SU-DHL-6 (cell line): ENCODE results near the gene KLF15.

Experiments
- H2AFZ ChIP-seq: fragments of 200-600 bp; sonication (generic); 2 replicates; pipeline ENCODE4 v1.6.1; 2014; ENCODE audit warnings: low read depth, mild to moderate bottlenecking, moderate library complexity, mixed read lengths, antibody characterized with exemption, low read length; ENCODE audit not compliant: severe bottlenecking
- H3F3A ChIP-seq: fragments of 200-600 bp; shearing (Covaris generic); 2 replicates; pipeline ENCODE4 v1.6.0; 2016; ENCODE audit warnings: antibody characterized with exemption, mild to moderate bottlenecking; ENCODE audit not compliant: insufficient read depth
- H3K27ac ChIP-seq: fragments of 200-600 bp; sonication (generic); 2 replicates; pipeline ENCODE4 v1.5.1; 2016; ENCODE audit warnings: low read depth, mild to moderate bottlenecking, low read length, moderate library complexity, mixed read lengths
- H3K27me3 ChIP-seq: fragments of 200-600 bp; sonication (generic), shearing (Covaris generic); 2 replicates; pipeline ENCODE4 v1.6.0; 2014; ENCODE audit warnings: mild to moderate bottlenecking, low read length
- H3K36me3 ChIP-seq: fragments of 200-600 bp; sonication (generic); 2 replicates; pipeline ENCODE4 v1.6.1; 2014; ENCODE audit warnings: mild to moderate bottlenecking, low read length, mixed read lengths
- H3K4me2 ChIP-seq: fragments of 300-600, 200-600 bp; shearing (Covaris generic), sonication (generic); 2 replicates; pipeline ENCODE4 v1.6.0; 2014; ENCODE audit warnings: low read length, low read depth, mild to moderate bottlenecking; ENCODE audit not compliant: poor library complexity, severe bottlenecking
- H3K4me3 ChIP-seq: fragments of 200-600 bp; sonication (generic); 2 replicates; pipeline ENCODE4 v1.5.1; 2014; ENCODE audit warnings: antibody characterized with exemption, low read length, mild to moderate bottlenecking, mixed read lengths; ENCODE audit not compliant: insufficient read depth, poor library complexity, severe bottlenecking
- H3K79me2 ChIP-seq: fragments of 200-600 bp; sonication (generic); 2 replicates; pipeline ENCODE4 v1.6.1; 2014; ENCODE audit warnings: mild to moderate bottlenecking, low read length, moderate library complexity; ENCODE audit not compliant: insufficient read depth
- H3K9ac ChIP-seq: fragments of 200-600 bp; sonication (generic); 2 replicates; pipeline ENCODE4 v1.7.0; 2014; ENCODE audit warnings: mild to moderate bottlenecking, low read length
- H3K9me2 ChIP-seq: fragments of 200-600 bp; sonication (generic); replicated peaks from 2 replicates; pipeline ENCODE4 v1.6.1; 2014; ENCODE audit warnings: low read length; ENCODE audit not compliant: insufficient read depth
- H3K9me3 ChIP-seq: fragments of 200-600 bp; sonication (generic); 2 replicates; pipeline ENCODE4 v1.6.1; 2014; ENCODE audit warnings: low read length, mixed read lengths; ENCODE audit not compliant: insufficient read depth
- H4K20me1 ChIP-seq: fragments of 200-600 bp; sonication (generic); 2 replicates; pipeline ENCODE4 v1.6.1; 2014; ENCODE audit warnings: low read depth, mild to moderate bottlenecking, antibody characterized with exemption, low read length, moderate library complexity, mixed read lengths
- EZH2phosphoT487 ChIP-seq: fragments of 200-600 bp; sonication (generic), shearing (Covaris generic); conservative IDR thresholded peaks from 2 replicates; pipeline ENCODE4 v1.6.1; 2018; ENCODE audit warnings: mild to moderate bottlenecking, antibody characterized with exemption, low read length, moderate library complexity, mixed read lengths
- TF ChIP-seq, protein P1 (sequence below): fragments of 200-600 bp; sonication (generic); IDR thresholded peaks from one replicate; pipeline ENCODE4 v1.5.1; 2017; ENCODE audit warnings: antibody characterized with exemption, mild to moderate bottlenecking, low read length, moderate library complexity; ENCODE audit not compliant: insufficient read depth, poor library complexity, severe bottlenecking

The KLF15 gene

DNA sequence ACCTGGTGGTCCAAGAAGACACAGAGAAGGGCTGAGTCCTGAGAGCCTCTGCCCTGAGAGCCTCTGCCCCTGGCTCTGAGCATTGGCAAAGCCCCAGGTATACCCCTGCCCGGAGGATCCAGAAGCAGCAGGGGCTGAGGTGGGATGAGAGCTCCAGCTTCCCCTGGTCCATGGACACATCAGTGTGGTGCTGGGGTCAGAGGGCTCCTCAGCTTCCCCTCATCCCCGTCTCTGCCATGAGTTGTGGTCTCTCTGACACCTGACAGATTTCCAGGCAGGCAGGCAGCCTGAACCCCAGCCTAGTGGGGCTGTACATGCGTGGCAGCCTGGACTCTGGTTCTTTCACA is 3.5 kb upstream of the KLF15 start:
- H4K20me1 ChIP-seq, result no peaks in the 10 kb centered on the region
- no peaks in the 10 kb centered on the region for H3F3A ChIP-seq
- no peaks in the 10 kb centered on the region for H3K9me2 ChIP-seq
- no peaks in the 10 kb centered on the region for H3K27me3 ChIP-seq
- TF ChIP-seq, protein P1, sequence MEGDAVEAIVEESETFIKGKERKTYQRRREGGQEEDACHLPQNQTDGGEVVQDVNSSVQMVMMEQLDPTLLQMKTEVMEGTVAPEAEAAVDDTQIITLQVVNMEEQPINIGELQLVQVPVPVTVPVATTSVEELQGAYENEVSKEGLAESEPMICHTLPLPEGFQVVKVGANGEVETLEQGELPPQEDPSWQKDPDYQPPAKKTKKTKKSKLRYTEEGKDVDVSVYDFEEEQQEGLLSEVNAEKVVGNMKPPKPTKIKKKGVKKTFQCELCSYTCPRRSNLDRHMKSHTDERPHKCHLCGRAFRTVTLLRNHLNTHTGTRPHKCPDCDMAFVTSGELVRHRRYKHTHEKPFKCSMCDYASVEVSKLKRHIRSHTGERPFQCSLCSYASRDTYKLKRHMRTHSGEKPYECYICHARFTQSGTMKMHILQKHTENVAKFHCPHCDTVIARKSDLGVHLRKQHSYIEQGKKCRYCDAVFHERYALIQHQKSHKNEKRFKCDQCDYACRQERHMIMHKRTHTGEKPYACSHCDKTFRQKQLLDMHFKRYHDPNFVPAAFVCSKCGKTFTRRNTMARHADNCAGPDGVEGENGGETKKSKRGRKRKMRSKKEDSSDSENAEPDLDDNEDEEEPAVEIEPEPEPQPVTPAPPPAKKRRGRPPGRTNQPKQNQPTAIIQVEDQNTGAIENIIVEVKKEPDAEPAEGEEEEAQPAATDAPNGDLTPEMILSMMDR, result no peak
- TF ChIP-seq EZH2phosphoT487, result no peak
- no peak overlapping the region for H2AFZ ChIP-seq
- H3K27ac ChIP-seq, result no peak overlapping the region
- H3K4me3 ChIP-seq, result no peak overlapping the region
- no peak overlapping the region for H3K4me2 ChIP-seq
- H3K36me3 ChIP-seq, result no peaks in the 10 kb centered on the region
- no peak overlapping the region for H3K9ac ChIP-seq
- H3K79me2 ChIP-seq, result no peaks in the 10 kb centered on the region
- no peaks in the 10 kb centered on the region for H3K9me3 ChIP-seq

DNA sequence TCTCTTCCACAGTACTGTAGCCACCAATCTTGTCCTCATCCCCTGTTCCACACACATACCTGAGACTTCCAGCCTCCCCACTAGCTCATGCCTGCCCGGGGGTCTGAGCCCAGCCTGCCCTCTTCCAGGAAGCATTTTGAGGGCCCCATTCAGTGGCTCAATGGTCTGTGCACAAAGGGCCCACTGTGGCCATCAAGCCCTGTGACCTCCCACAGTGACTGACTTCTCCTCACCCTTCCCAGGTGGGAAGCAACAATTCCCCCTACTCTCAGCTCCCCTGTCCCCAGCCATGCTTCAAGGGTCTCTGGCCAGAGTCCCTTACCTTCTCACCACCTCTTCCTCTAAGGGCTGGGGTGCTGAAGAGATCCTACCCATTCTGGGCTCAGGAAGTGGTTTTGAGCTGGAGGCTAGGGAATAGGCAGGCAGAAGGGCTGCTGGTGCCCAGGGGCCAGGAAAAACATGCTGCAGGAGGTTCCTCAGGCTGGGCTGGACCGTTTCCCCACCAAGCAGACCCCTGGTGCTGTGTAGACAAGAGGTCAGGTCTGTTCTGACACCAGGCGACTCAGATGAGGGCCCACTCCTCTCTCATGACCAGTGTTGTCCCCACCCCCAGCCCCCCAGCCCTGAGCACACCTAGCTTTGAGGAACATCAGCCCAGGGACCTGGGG is 3.0 kb upstream of the KLF15 start:
- H2AFZ ChIP-seq, result no peak overlapping the region
- H3K9me2 ChIP-seq, result no peaks in the 10 kb centered on the region
- H3K27ac ChIP-seq, result no peak overlapping the region
- no peak overlapping the region for H3K9ac ChIP-seq
- H4K20me1 ChIP-seq, result no peaks in the 10 kb centered on the region
- H3K4me3 ChIP-seq, result no peak overlapping the region
- no peaks in the 10 kb centered on the region for H3K36me3 ChIP-seq
- H3K79me2 ChIP-seq, result no peaks in the 10 kb centered on the region
- H3K27me3 ChIP-seq, result no peaks in the 10 kb centered on the region
- H3F3A ChIP-seq, result no peaks in the 10 kb centered on the region
- H3K9me3 ChIP-seq, result no peaks in the 10 kb centered on the region
- H3K4me2 ChIP-seq, result no peak overlapping the region
- no peak for TF ChIP-seq EZH2phosphoT487
- TF ChIP-seq, protein P1, result no peak

- no peaks in the 10 kb centered on the region for H3K9me3 ChIP-seq
- no peak overlapping the region for H2AFZ ChIP-seq
- H4K20me1 ChIP-seq, result no peaks in the 10 kb centered on the region
- no peak overlapping the region for H3K4me3 ChIP-seq
- H3K9ac ChIP-seq, result no peak overlapping the region
- H3K4me2 ChIP-seq, result no peak overlapping the region
- no peak overlapping the region for H3K27ac ChIP-seq
- H3K36me3 ChIP-seq, result no peaks in the 10 kb centered on the region
- no peaks in the 10 kb centered on the region for H3K9me2 ChIP-seq
- TF ChIP-seq, protein P1, result no peak
- H3F3A ChIP-seq, result no peaks in the 10 kb centered on the region
- H3K79me2 ChIP-seq, result no peaks in the 10 kb centered on the region
- no peaks in the 10 kb centered on the region for H3K27me3 ChIP-seq
Observed at GRCh38 chr3:126358816-126359181, 1.6 kb upstream of the KLF15 start.
